Subcutaneous adipose tissue (tissue), 4 donors: ENCODE results near the gene APOL6. TPM values are rescaled to one million over a fixed set of nuclear protein-coding genes. Genes with fewer than 3 reads are reported as not detected.

Experiments
- CTCF ChIP-seq: fragments of 450-650 bp; IDR thresholded peaks from one replicate; pipeline ENCODE4 v1.5.1; 2016; ENCODE audit warnings: low read depth, mild to moderate bottlenecking, control low read depth, antibody characterized with exemption, moderate library complexity
- total RNA-seq, 4 donors: library from RNA; depleted of rRNA; stranded (reverse); fragments of >200 nt; gene quantifications; one replicate each; pipeline ENCODE4 v1.1.0, GENCODE V29; 2016

The APOL6 gene
- total RNA-seq, 4 donors from 2014 or later: 64.1 to 117 (median 101) TPM

GRCh38 chr22:35632935-35633334 lies 15.3 kb upstream of the APOL6 start:
- no peak for TF ChIP-seq CTCF

GRCh38 chr22:35633520-35633919 lies 14.7 kb upstream of the APOL6 start:
- no peak for TF ChIP-seq CTCF

- no peak for TF ChIP-seq CTCF
These were observed 14.2 kb upstream of the APOL6 start for GRCh38 chr22:35634015-35634414.

GRCh38 chr22:35634943-35635540 lies 13.2 kb upstream of the APOL6 start:
- TF ChIP-seq CTCF: no peak

- no peak for TF ChIP-seq CTCF
These were observed 11.0 kb upstream of the APOL6 start for GRCh38 chr22:35637254-35637653.

GRCh38 chr22:35638001-35638400 lies 10.2 kb upstream of the APOL6 start:
- TF ChIP-seq CTCF: no peak

- TF ChIP-seq CTCF: no peak
These were observed 9.8 kb upstream of the APOL6 start for GRCh38 chr22:35638410-35638809.
